ENCODE data around the gene SLC35A5.

SLC35A5 gene

GRCh38 chr3:112627919-112628466 lies 66.1 kb downstream of the SLC35A5 start:
- no peak for DNase-seq

GRCh38 chr3:112629425-112629824 lies 67.6 kb downstream of the SLC35A5 start:
- DNase-seq: no peak

GRCh38 chr3:112631257-112631656 lies 69.4 kb downstream of the SLC35A5 start:
- no peak for DNase-seq

- DNase-seq: no peak
Observed at GRCh38 chr3:112632596-112632995, 70.8 kb downstream of the SLC35A5 start.

GRCh38 chr3:112633191-112633590 lies 71.3 kb downstream of the SLC35A5 start:
- no peak for DNase-seq

- no peak for DNase-seq
Observed at GRCh38 chr3:112633757-112634156, 71.9 kb downstream of the SLC35A5 start.

GRCh38 chr3:112634786-112635541 lies 73.1 kb downstream of the SLC35A5 start:
- no peak for DNase-seq

Data from CD4-positive, alpha-beta T cell treated with Interleukin-10 for 1 hour (primary cell).